ENCODE data around the gene ERMN. TPM values are rescaled to one million over a fixed set of nuclear protein-coding genes. Genes with fewer than 3 reads are reported as not detected.

Gene ERMN
- total and polyA plus RNA-seq, 2 donors (not counting 1 experiment from before 2014, with no cell fraction given), result 2.7 to 11.9 TPM

DNA sequence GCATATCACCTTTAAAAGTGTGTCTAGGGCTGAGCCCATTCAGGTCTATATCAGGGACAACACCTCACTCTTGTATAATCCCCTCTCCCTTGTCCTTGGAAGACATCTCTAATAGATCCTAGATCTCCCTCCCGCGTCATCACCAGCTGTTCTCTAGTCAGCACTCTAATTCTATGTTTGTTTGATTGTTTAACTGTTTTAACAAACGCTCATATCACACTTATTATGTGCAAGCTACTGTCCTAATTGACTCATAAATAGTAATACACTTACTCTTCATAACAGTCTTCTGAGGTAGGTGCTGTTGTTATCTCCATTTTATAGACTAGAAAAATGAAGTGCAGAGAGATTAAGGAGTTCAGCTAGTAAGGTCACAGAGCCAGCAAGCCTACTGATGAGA, 1.6 kb upstream of the ERMN start:
- Mint-ChIP-seq H3K9me3 (ENCODE audit: insufficient read depth) (no peaks in the 10 kb centered on the region), H3K4me3 (peak overlapping the region; percentile 71), H3K27me3 (no peaks in the 10 kb centered on the region), H3K27ac (no peak overlapping the region), H3K4me1 (peaks cover 14% of the 10 kb centered on the region)
- H3K36me3 ChIP-seq (replicated peaks in 1 of 2; ENCODE audit: control extremely low read depth in 1 of 2, control insufficient read depth in 1 of 2, extremely low read depth in 1 of 2, insufficient read depth in 2 of 2, low read length in 1 of 2), result peaks cover 0 to 4% of the 10 kb centered on the region in 2 experiments
- no peaks in the 10 kb centered on the region for H3K79me2 ChIP-seq (ENCODE audit: control insufficient read depth, insufficient read depth, low read length)
- H3K4me1 ChIP-seq (ENCODE audit: control insufficient read depth in 2 of 2, insufficient read depth in 2 of 2, low read length in 2 of 2), result peaks cover 9 to 10% of the 10 kb centered on the region in 2 donors
- H4K20me1 ChIP-seq (ENCODE audit: control insufficient read depth, insufficient read depth, low read length, poor library complexity, severe bottlenecking), result no peaks in the 10 kb centered on the region
- H3K9ac ChIP-seq (ENCODE audit: low read length), result no peak overlapping the region
- no peak overlapping the region for H3K27ac ChIP-seq (ENCODE audit: low read length in 2 of 2)
- DNase-seq (no peak), ATAC-seq (ENCODE audit: low read depth) (no peak)
- ChIA-PET CTCF (interaction anchor here (0.9 to 7.6 kb wide), 55 partner anchors 9 to 726 kb away, joined by 3 to 157 read pairs (median 7); partner anchors contain the start of genes ACVR1C and CYTIP), POLR2A (interaction anchor here (0.5 to 2.2 kb wide), 3 partner anchors 103 to 680 kb away, joined by 3 to 10 read pairs (median 4); partner anchors contain the start of gene CYTIP)
- no peaks in the 10 kb centered on the region for H3K27me3 ChIP-seq (replicated peaks in 1 of 4; ENCODE audit: control extremely low read depth in 1 of 4, control insufficient read depth in 3 of 4, insufficient read depth in 4 of 4, low read length in 3 of 4)
- peak overlapping the region; percentile 51 for H3K4me2 ChIP-seq (replicated peaks; ENCODE audit: low read depth, low read length, poor library complexity, severe bottlenecking)
- no CpG with 5 or more reads among the region's 3 CpGs for WGBS (ENCODE audit: insufficient coverage)
- H3K4me3 ChIP-seq (ENCODE audit: control extremely low read depth in 1 of 5, extremely low read depth in 1 of 5, insufficient read depth in 1 of 5, low read depth in 2 of 5, low read length in 4 of 5), result no peak overlapping the region
- TF ChIP-seq, protein P1, sequence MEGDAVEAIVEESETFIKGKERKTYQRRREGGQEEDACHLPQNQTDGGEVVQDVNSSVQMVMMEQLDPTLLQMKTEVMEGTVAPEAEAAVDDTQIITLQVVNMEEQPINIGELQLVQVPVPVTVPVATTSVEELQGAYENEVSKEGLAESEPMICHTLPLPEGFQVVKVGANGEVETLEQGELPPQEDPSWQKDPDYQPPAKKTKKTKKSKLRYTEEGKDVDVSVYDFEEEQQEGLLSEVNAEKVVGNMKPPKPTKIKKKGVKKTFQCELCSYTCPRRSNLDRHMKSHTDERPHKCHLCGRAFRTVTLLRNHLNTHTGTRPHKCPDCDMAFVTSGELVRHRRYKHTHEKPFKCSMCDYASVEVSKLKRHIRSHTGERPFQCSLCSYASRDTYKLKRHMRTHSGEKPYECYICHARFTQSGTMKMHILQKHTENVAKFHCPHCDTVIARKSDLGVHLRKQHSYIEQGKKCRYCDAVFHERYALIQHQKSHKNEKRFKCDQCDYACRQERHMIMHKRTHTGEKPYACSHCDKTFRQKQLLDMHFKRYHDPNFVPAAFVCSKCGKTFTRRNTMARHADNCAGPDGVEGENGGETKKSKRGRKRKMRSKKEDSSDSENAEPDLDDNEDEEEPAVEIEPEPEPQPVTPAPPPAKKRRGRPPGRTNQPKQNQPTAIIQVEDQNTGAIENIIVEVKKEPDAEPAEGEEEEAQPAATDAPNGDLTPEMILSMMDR (IDR thresholded peaks at IDR 0.05), result no peak
- TF ChIP-seq EZH2 (IDR thresholded peaks at IDR 0.05; ENCODE audit: borderline replicate concordance, insufficient read depth, low read depth, low read length, poor library complexity, severe bottlenecking), result no peak
- no peaks in the 10 kb centered on the region for H3K9me3 ChIP-seq (ENCODE audit: control extremely low read depth in 1 of 3, control insufficient read depth in 2 of 3, insufficient read depth in 1 of 3, low read length in 2 of 3)
- intact Hi-C loops (cut with micrococcal nuclease), result loop anchor here (1.0 to 10.0 kb wide), 8 partner anchors 94 to 686 kb away; partner anchors contain the start of gene ACVR1
- H2AFZ ChIP-seq (ENCODE audit: insufficient read depth, low read depth, low read length, poor library complexity, severe bottlenecking), result peak overlapping the region; percentile 59

DNA sequence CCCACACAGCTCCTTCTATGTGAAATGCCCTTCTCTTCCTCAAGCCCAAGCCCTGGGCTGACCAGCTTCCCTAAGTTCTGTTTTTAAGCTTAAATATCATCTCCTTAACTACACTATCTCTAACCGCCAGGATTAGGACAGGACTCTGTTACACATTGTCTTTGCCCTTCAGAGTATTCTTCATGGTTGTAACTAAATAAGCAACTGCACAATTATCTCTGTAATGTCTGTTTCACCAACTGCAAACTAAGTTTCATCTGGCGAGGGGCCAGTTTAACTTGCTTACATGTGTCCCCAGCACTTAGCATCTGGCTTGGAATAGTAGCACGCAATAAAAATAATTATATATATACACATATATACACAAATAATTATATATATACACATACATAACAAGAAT, 1.1 kb upstream of the ERMN start:
- Mint-ChIP-seq H3K4me3 (no peak overlapping the region), H3K9me3 (ENCODE audit: insufficient read depth) (no peaks in the 10 kb centered on the region), H3K4me1 (peaks cover 14% of the 10 kb centered on the region), H3K27ac (no peak overlapping the region), H3K27me3 (no peaks in the 10 kb centered on the region)
- ATAC-seq (ENCODE audit: low read depth) (no peak), DNase-seq (no peak)
- peaks cover 9 to 10% of the 10 kb centered on the region in 2 donors for H3K4me1 ChIP-seq (ENCODE audit: control insufficient read depth in 2 of 2, insufficient read depth in 2 of 2, low read length in 2 of 2)
- intact Hi-C loops (cut with micrococcal nuclease), result loop anchor here (1.0 to 10.0 kb wide), 8 partner anchors 94 to 687 kb away; partner anchors contain the start of gene ACVR1
- H3K4me2 ChIP-seq (replicated peaks; ENCODE audit: low read depth, low read length, poor library complexity, severe bottlenecking), result no peak overlapping the region
- CTCF ChIA-PET, result interaction anchor here (0.7 to 7.6 kb wide), 40 partner anchors 9 to 681 kb away, joined by 3 to 157 read pairs (median 9); partner anchors contain the start of gene CYTIP
- no peak overlapping the region for H3K27ac ChIP-seq (ENCODE audit: low read length in 2 of 2)
- no peaks in the 10 kb centered on the region for H3K27me3 ChIP-seq (replicated peaks in 1 of 4; ENCODE audit: control extremely low read depth in 1 of 4, control insufficient read depth in 3 of 4, insufficient read depth in 4 of 4, low read length in 3 of 4)
- peaks cover 0 to 4% of the 10 kb centered on the region in 2 experiments for H3K36me3 ChIP-seq (replicated peaks in 1 of 2; ENCODE audit: control extremely low read depth in 1 of 2, control insufficient read depth in 1 of 2, extremely low read depth in 1 of 2, insufficient read depth in 2 of 2, low read length in 1 of 2)
- no peak overlapping the region for H3K4me3 ChIP-seq (ENCODE audit: control extremely low read depth in 1 of 5, extremely low read depth in 1 of 5, insufficient read depth in 1 of 5, low read depth in 2 of 5, low read length in 4 of 5)
- H4K20me1 ChIP-seq (ENCODE audit: control insufficient read depth, insufficient read depth, low read length, poor library complexity, severe bottlenecking), result no peaks in the 10 kb centered on the region
- no peak overlapping the region for H3K9ac ChIP-seq (ENCODE audit: low read length)
- POLR2A ChIA-PET, result interaction anchor here (0.5 to 2.2 kb wide), 2 partner anchors 116 to 680 kb away, joined by 3 to 10 read pairs; partner anchors contain the start of gene CYTIP
- no peaks in the 10 kb centered on the region for H3K79me2 ChIP-seq (ENCODE audit: control insufficient read depth, insufficient read depth, low read length)
- H2AFZ ChIP-seq (ENCODE audit: insufficient read depth, low read depth, low read length, poor library complexity, severe bottlenecking), result no peak overlapping the region
- H3K9me3 ChIP-seq (ENCODE audit: control extremely low read depth in 1 of 3, control insufficient read depth in 2 of 3, insufficient read depth in 1 of 3, low read length in 2 of 3), result no peaks in the 10 kb centered on the region
- TF ChIP-seq, protein P1 (IDR thresholded peaks at IDR 0.05), result no peak
- no peak for TF ChIP-seq EZH2 (IDR thresholded peaks at IDR 0.05; ENCODE audit: borderline replicate concordance, insufficient read depth, low read depth, low read length, poor library complexity, severe bottlenecking)
- 100% methylated on average over 1 of the region's 3 CpGs for WGBS (ENCODE audit: insufficient coverage)
